Stimulated activated CD8-positive, alpha-beta memory T cell treated with anti-CD3 and anti-CD28 coated beads, Interleukin-7, amount 100 ng/mL, for 48 hours (primary cell): Measurements from ENCODE around the gene FNTB.
"Not testable (repeated sequence)": the region's sequence is repeated elsewhere in the genome, so short reads cannot be mapped to it uniquely, and the experiment has no call there.

Experiments used
- DNase-seq, 2 donors: peaks; one replicate each; pipeline ENCODE4 v3.0.0-alpha.2; 2020; ENCODE audit warnings: low read depth in 1 of 2; ENCODE audit errors: extremely low read depth in 1 of 2

The FNTB gene

GRCh38 chr14:65011538-65011937 is 24.8 kb downstream of the FNTB start:
- DNase-seq, result no peak

GRCh38 chr14:65012353-65012752 is 25.7 kb downstream of the FNTB start:
- DNase-seq, result no peak

GRCh38 chr14:65015391-65015790 is 28.7 kb downstream of the FNTB start:
- DNase-seq, result no peak

- DNase-seq, result no peak
These were observed 29.8 kb downstream of the FNTB start for GRCh38 chr14:65016471-65016870.

DNA sequence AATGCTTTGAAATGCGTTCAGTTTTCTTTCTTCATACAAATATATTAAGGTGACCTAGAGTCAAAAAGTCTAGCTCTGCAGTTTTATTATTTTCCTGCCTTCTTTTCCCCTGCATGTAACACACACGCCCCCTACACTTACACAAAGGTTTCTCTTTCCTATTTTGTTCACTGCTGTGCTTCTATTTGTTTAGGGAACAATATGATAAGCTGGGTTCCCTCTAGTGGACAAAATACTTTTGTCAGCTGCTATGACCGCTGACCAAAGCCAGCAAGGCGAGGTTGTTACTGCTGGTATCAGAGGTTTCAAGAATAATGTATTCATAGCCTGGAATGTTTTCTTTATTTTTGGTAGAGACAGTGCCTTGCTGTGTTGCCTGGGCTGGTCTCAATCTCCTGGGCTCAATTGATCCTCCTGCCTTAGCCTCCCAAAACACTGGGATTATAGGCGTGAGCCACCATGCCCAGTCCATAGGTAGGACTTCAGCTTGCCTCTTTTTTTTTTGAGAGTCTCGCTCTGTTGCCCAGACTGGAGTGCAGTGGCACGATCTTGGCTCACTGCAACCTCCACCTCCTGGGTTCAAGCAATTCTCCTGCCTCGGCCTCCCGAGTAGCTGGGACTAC is 33.4 kb downstream of the FNTB start:
- no peak for DNase-seq

DNA sequence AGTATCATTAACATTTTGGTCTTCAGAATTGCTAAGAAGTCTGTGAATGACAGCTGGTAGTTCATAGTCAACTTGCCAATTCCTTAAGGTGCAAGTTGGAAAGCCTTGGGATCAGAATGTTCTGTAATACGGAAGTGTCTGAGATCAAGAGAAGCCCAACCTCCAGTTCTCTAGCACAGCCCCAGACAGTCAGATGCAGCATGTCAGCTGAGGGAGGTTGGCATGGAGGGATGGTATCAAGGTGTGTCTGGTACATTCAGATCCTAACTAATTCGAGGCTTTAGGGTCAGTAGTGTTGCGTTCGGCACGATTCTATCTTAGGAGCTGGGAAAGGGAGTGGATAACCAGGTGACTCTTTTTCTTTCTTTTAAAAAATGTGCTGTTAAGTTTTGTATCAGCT is 38.3 kb downstream of the FNTB start:
- no peak for DNase-seq

GRCh38 chr14:65025818-65026217 is 39.1 kb downstream of the FNTB start:
- no peak for DNase-seq

- DNase-seq, result no peak
These were observed 39.8 kb downstream of the FNTB start for GRCh38 chr14:65026526-65026925.

GRCh38 chr14:65027127-65027799 is 40.6 kb downstream of the FNTB start:
- no peak for DNase-seq

DNA sequence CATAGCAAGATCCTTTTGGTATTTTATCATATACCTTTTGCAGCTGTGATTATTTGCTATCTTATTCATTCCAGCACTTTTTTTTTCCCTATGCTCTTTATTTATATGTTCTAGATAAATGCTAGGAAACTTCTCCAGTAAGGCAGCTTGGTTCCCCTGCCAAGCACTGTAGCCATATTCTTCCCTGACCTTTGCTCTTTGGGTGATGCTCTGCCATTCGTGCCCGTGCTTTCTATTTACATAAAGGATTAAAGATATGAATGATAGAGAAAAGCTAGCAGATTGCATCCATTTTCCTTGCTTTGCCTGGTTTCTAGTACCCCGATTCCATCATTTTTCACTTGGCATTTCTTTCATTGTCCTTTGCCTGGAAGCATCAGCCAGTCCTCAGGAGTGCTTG is 42.2 kb downstream of the FNTB start:
- DNase-seq, result no peak

- DNase-seq, result not testable (repeated sequence)
These were observed 44.6 kb downstream of the FNTB start for GRCh38 chr14:65031321-65031720.

- no peak for DNase-seq
These were observed 45.6 kb downstream of the FNTB start for GRCh38 chr14:65032319-65032718.

- no peak for DNase-seq
These were observed 46.5 kb downstream of the FNTB start for GRCh38 chr14:65033181-65033580.

DNA sequence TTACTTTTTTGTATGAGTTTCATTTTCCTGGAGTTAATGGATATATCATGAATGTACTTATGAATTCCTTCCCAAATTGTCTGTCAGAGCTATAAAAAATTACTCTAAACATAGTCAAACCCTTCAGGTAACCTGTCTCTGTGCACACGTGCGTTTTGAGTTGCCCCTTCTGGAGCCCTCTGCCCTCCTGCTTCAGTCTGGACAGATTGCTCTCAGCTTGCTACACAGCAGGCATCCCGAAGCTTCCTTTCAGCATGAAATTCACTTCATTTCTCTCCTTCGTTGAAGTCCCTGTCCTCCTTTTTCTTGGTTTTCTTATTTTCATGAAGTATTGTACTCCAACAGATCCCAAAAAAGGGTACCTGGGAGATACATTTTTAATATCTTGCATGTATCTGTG is 47.3 kb downstream of the FNTB start:
- no peak for DNase-seq

- DNase-seq, result no peak
These were observed 48.4 kb downstream of the FNTB start for GRCh38 chr14:65035049-65035448.

GRCh38 chr14:65038966-65039365 is 52.3 kb downstream of the FNTB start:
- DNase-seq, result no peak

GRCh38 chr14:65040666-65041433 is 54.2 kb downstream of the FNTB start:
- DNase-seq, result no peak

DNA sequence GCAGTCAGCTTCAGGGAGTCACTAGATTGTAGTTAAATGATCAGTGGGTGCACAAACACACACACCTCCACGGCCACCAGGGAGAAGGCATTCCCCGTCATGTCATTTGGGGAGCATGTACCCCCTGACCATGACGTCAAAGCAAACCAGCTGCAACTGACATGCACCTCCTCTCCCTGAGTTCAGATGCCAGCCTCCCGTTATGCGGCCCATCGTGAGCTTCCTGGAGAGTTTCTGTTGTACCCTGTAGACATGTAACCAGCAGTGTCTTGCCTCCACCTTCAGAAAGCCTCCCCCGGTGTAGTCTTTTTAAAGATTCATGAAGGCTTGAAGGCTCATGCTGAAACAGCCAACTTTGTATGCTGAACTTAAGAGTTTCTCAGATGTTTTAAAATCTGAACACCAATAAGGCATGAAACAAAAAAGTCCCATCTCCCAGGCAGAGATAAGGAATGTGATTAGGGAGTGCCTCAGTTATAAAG is 54.8 kb downstream of the FNTB start:
- no peak for DNase-seq

- no peak for DNase-seq
These were observed 55.6 kb downstream of the FNTB start for GRCh38 chr14:65042296-65042695.

- no peak for DNase-seq
These were observed 56.2 kb downstream of the FNTB start for GRCh38 chr14:65042731-65043372.

DNA sequence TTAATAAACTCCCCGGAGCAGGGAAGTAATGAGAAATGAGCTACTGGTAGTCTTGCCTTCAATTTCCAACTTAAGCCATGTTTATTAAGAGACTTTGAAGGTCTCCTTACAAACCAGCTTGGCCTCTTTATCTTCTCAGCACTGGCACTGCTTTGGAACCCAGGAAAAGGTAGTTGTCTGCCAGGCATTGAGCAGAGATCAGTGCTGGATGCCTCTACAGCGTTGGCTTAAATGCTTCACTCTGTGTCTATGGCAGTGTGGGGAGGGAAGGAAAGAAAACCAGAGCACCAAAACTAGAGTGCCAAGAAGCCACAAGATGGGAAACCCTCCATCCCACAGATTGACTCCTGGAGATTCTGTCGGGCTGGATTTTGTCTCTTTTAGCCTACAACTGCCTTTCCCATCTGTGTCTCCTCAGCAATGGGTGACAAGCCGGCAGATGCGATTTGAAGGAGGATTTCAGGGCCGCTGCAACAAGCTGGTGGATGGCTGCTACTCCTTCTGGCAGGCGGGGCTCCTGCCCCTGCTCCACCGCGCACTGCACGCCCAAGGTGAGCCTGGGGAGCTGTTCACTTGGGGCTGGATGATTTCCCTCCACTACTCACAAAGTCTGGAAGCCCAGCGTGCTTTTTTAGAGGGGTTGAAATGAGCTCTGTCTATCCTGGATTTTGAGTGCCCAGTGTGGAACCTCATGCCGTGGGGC is 57.3 kb downstream of the FNTB start:
- no peak for DNase-seq
